WI38 (cell line): Measurements from ENCODE around the gene FMN2.

Source experiments
- H3K4me3 ChIP-seq: 2 replicates; pipeline ENCODE4 v1.5.1; 2011; ENCODE audit warnings: low read depth, mild to moderate bottlenecking, control low read depth, low read length
- CTCF ChIP-seq: IDR thresholded peaks from 2 replicates; pipeline ENCODE4 v1.5.1; 2012; ENCODE audit warnings: low read depth, mild to moderate bottlenecking, control low read depth, low read length

The FMN2 gene

DNA sequence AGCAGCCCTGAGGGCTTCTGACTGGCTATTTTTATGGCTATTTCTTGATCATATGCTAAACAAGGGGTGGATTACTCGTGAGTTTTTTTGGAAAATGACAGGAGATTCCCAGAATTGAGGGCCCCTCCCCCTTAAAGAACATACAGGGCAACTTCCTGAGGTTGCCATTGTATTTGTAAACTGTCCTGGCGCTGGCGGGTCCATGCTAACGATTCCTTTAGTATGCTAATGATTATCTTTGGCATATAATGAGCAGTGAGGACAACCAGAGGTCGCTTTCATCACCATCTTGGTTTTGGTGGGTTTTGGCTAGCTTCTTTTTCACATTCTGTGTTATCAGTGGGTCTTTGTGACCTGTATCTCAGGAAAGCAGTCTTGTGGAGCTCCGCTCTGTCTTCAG, 24.1 kb downstream of the FMN2 start:
- no peak for TF ChIP-seq CTCF
- no peak overlapping the region for H3K4me3 ChIP-seq

- no peak for TF ChIP-seq CTCF
- no peak overlapping the region for H3K4me3 ChIP-seq
Observed at GRCh38 chr1:240116831-240117769, 25.4 kb downstream of the FMN2 start.

DNA sequence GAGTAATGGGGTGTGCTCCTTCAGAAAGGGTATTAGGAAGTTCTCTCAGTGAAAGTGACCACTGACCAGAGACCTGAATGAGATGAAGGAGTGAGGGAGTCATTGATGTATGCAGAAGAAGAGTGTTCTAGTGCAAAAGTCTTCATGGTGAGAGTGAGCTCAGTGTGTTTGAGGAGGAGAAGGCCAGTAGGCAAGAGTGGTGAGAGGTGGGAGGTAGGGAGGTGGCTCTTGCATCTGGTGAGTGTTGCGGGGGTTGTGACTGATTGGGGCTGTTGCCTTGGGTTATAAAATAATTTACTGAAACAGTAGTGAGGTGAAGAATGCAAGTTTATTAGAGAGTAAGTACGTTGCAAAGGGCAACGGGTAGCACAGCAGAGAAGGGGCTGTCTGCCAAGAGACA, 26.2 kb downstream of the FMN2 start:
- no peak for TF ChIP-seq CTCF

GRCh38 chr1:240122639-240123613, 31.2 kb downstream of the FMN2 start:
- TF ChIP-seq CTCF, result no peak
- peak overlapping the region; percentile 15; the same call in 1 of the 2 replicates for H3K4me3 ChIP-seq

More for the DNA sequence above, 26.2 kb downstream of the FMN2 start:
- no peak overlapping the region for H3K4me3 ChIP-seq

GRCh38 chr1:240126821-240127220, 35.1 kb downstream of the FMN2 start:
- no peak for TF ChIP-seq CTCF
- no peak overlapping the region for H3K4me3 ChIP-seq

DNA sequence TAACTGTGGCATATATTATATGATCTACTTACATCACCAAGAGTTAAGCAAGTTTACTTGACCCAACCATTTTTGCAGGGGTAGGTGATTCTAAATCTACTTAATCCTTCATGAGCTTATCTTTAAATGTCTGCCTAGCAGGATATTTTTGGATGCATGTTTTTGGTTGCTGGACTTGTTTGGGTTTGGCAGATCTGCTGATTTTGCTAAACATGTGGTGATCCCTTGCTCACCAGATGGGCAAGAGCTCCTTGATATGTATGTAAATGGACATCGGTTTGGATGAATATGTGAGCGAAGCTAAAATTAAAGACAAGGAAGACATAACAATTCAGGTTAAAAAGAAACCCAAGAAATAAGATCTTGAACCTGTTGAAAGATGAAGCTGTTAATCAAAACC, 36.7 kb downstream of the FMN2 start:
- no peak for TF ChIP-seq CTCF
- no peak overlapping the region for H3K4me3 ChIP-seq
